ENCODE results near the gene RGSL1.
A peak's percentile ranks its signal among the peaks of the same experiment; 100 is the strongest.

RGSL1 gene

GRCh38 chr1:182589931-182590330 lies 140.0 kb downstream of the RGSL1 start:
- DNase-seq, result no peak

GRCh38 chr1:182595641-182596240 lies 145.8 kb downstream of the RGSL1 start:
- peak; percentile 42 for DNase-seq

- DNase-seq, result no peak
These were observed 147.0 kb downstream of the RGSL1 start for GRCh38 chr1:182596934-182597333.

- DNase-seq, result no peak
These were observed 148.3 kb downstream of the RGSL1 start for GRCh38 chr1:182598296-182598695.

- DNase-seq, result peak; percentile 11
These were observed 149.4 kb downstream of the RGSL1 start for GRCh38 chr1:182599339-182599738.

DNA sequence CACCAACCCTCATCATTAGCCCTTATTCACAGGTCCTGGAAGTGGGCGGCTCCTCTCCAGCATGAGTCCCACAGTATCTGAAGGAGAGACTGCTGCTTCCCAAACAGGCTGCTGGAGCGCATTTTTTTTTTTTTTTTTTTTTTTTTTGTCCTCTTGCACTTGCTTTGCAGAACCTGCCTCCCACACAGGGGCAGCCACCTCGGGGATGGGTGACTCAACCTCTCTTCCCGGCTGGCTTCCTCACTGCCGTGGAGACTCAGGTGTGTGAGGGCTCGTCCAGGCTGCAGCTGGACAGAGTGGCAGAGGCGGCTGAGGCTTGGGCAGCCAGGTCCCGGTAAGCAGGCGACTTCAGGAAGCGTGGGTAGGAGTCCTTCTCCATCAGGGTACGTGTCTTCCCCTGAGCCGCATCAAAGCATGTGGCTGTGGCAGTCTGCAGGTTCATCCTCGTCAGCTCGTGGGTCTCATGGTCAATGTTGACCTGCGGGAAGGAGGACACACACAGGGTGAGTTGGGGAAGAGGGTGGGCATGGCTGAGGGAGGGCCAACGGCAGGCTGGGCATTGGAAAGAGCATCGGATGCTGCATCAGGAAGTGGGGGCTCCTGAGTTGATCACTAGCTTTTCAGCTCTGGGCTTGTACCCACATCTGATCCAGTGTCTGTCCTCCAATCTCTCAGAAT lies 150.2 kb downstream of the RGSL1 start:
- no peak for DNase-seq

- DNase-seq, result no peak
These were observed 150.9 kb downstream of the RGSL1 start for GRCh38 chr1:182600745-182601415.

DNA sequence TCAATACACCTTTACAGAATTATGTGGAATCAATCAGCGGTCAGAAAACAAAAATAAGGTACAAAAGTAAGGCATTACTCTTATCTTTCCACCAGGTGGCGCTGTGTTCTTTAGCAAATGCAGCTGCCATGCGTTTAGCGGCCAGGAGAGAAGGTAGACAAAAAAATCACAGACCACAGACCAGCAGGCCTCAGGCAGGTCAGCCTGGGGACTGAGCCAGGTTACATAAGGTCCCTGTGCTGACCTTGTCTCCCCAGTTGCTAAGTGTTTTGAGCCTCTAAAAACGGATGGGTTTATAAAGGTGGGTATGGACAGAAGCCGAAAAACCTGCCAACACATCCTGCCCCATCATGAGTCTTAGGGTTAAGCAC lies 151.5 kb downstream of the RGSL1 start:
- peak; percentile 49 for DNase-seq

- DNase-seq, result no peak
These were observed 152.0 kb downstream of the RGSL1 start for GRCh38 chr1:182601913-182602312.

GRCh38 chr1:182602935-182603645 lies 153.1 kb downstream of the RGSL1 start:
- no peak for DNase-seq

GRCh38 chr1:182603646-182604174 lies 153.8 kb downstream of the RGSL1 start:
- no peak for DNase-seq

DNA sequence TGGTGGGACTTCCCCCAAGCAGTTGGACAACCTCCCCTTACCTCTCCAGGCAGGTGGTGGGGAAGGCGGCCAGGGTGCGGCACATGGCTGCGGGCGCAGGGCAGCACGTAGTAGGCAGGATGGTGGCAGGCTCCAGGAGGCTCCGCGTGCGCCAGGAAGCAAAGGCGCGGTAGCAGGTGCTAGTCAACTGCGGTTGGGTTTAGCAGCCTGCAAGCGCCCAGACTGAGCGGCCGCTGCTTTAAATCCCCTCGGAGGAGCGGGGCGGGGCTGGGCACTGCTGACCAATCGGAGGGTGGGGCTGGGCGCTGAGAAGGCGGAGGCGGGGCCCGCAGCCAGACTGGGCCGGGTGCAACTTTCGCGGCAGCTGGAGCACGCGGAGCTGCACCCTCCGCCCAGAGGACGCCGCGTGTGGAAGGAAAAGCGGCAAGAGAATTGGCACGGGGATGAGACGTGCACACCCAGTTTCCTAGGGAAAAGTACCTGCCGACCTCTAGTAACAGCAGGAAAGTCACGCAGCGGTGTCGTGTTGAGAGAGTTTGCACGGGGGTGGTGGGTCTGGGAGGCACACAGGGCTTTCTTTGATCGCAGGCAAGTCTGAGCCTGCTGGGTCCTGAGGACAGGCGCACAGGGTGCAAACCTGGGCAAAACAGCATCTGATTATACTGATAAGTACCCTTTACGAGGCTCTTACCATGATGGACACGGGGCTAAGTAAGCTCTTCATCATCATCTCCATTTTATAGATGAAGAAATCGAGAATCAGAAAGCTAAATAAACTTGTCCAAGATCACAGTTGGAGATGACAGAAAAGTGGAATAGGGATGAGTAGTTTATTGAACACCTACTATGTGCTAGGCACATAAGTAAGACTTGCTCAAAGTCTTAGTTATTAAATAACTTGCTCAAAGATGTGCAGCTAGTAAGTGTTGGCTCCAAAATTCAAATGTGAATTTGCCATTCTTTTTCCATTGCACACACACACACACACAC lies 154.5 kb downstream of the RGSL1 start, which contains the start of gene RGS16:
RGS16 (minus strand) TSS at position 215 of the 990 bp plus-strand sequence; CDS start at position 85, 130 bp downstream.
- DNase-seq, result peak; percentile 91

DNA sequence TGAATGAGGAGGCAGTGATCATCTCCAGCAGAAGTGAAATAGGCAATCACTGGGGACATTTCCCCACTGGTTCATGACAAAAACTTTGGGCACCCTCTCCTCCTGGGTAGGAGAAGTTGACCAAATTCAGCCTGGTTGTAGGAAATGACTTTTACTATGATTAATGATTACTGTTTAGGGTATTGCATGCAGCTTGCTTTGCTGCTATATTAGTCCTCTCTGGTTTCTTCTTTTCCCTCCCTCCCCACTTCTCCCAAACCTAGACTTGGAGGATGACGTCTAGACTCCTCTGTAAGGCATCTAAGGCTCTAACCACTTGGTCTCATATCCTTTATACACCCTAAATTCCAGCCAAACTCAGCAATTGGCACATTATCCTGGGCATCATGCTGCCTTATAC lies 157.6 kb downstream of the RGSL1 start:
- peak; percentile 34 for DNase-seq

DNA sequence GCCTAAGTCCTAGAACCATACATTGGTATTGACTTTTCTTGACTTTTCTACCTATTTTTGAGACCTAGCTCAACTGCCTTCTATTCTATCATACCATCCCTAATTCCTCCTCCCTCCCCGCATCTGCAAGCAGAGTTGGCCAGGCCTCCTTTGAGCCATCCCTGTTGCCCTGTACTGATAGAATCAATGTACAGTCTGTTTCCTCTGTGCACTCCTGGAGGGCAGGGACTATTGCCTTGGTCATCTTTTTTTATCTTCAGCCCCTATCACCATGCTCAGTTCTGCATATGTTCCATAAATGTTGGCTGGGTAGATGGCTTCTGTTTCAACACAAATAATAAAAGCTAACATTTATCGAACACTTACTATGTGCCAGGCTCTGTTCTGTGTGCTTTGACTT lies 158.3 kb downstream of the RGSL1 start:
- no peak for DNase-seq

GRCh38 chr1:182608845-182609610 lies 159.1 kb downstream of the RGSL1 start:
- peak; percentile 17 for DNase-seq

Data from MV-4-11 (cell line).